GM12878 (cell line): ENCODE data around the gene RBMS3. TPM values are rescaled to one million over a fixed set of nuclear protein-coding genes. Genes with fewer than 3 reads are reported as not detected.

Source experiments
- ATAC-seq: fragments of 200-7000 bp; cut with Tn5 transposase; 3 replicates; pipeline ENCODE4 v1.9.1; 2020; ENCODE audit warnings: mild to moderate bottlenecking, moderate library complexity
- BruUV-seq: library from RNA; stranded (reverse); fragments of 400-500 nt; replicated peaks from 2 replicates; lab custom pipeline; 2021; lab: Mats Ljungman, UMichigan
- CTCF ChIA-PET: fragments of 300-600 bp; sonication (Branson Sonifier 250); formaldehyde crosslinking; extraction: SDS; loops from one replicate; lab custom pipeline; 2021; ENCODE audit warnings: inconsistent platforms; lab: Yijun Ruan, JAX
- POLR2A ChIA-PET: fragments of 350-600 bp; formaldehyde crosslinking; extraction: SDS; loops from one replicate; lab custom pipeline; 2021; ENCODE audit warnings: inconsistent platforms; lab: Charles Lee
- RAD21 ChIA-PET: fragments of 300-600 bp; sonication (Branson Sonifier 250); formaldehyde crosslinking; loops from one replicate; lab custom pipeline; 2023; ENCODE audit warnings: antibody characterized with exemption; ENCODE audit not compliant: unreplicated experiment; lab: Charles Lee
- SMC1A ChIA-PET: fragments of 300-600 bp; sonication (Branson Sonifier 250); formaldehyde crosslinking; loops from one replicate; lab custom pipeline; 2023; ENCODE audit not compliant: unreplicated experiment, uncharacterized antibody; lab: Charles Lee
- DNase-seq: peaks from one replicate; pipeline ENCODE4 v3.0.0-alpha.2; 2011; ENCODE audit warnings: low read depth, low spot score
- FAIRE-seq: peaks from 3 replicates; lab custom pipeline; 2011; peaks lifted over from hg19 to GRCh38; lab: Jason Lieb, UNC
- H2AFZ ChIP-seq: 2 replicates; pipeline ENCODE4 v1.6.0; 2011; ENCODE audit warnings: low read depth, low read length, control low read depth; ENCODE audit not compliant: control insufficient read depth
- H3K27ac ChIP-seq: 2 replicates; pipeline ENCODE4 v1.5.1; 2011; ENCODE audit warnings: control low read depth; ENCODE audit not compliant: control insufficient read depth, insufficient read depth
- H3K27me3 ChIP-seq, 2 experiments: replicated peaks in 1 of 2; 2 replicates each; pipeline versions ENCODE4 v1.6.0 to v1.6.1; 2011; ENCODE audit warnings: low read length in 1 of 2; ENCODE audit not compliant: control insufficient read depth in 2 of 2, insufficient read depth in 2 of 2
- H3K36me3 ChIP-seq, 2 experiments: 2 replicates each; pipeline ENCODE4 v1.5.1; 2011; ENCODE audit warnings: low read length in 1 of 2; ENCODE audit not compliant: control insufficient read depth in 2 of 2, insufficient read depth in 2 of 2
- H3K4me1 ChIP-seq: 2 replicates; pipeline ENCODE4 v1.6.1; 2011; ENCODE audit warnings: mild to moderate bottlenecking, low read length, moderate library complexity, mixed read lengths; ENCODE audit not compliant: control insufficient read depth, insufficient read depth
- H3K4me2 ChIP-seq: 2 replicates; pipeline ENCODE4 v1.6.0; 2011; ENCODE audit warnings: control low read depth; ENCODE audit not compliant: control insufficient read depth, insufficient read depth
- H3K4me3 ChIP-seq: fragments of 200-600 bp; sonication (generic); 2 replicates; pipeline ENCODE4 v1.5.1; 2016
- H3K79me2 ChIP-seq: 2 replicates; pipeline ENCODE4 v1.6.0; 2011; ENCODE audit warnings: low read length; ENCODE audit not compliant: control insufficient read depth, insufficient read depth
- H3K9ac ChIP-seq: 2 replicates; pipeline ENCODE4 v1.8.0; 2011; ENCODE audit warnings: low read length, control low read depth, mixed read lengths; ENCODE audit not compliant: control insufficient read depth, insufficient read depth
- H3K9me3 ChIP-seq: replicated peaks from 3 replicates; pipeline ENCODE4 v1.5.1; 2011; ENCODE audit warnings: mild to moderate bottlenecking, low read length; ENCODE audit not compliant: control insufficient read depth, insufficient read depth
- H4K20me1 ChIP-seq: 2 replicates; pipeline ENCODE4 v1.6.0; 2011; ENCODE audit not compliant: control insufficient read depth, insufficient read depth
- BCL11A ChIP-seq: IDR thresholded peaks from 2 replicates; pipeline ENCODE4 v1.6.1; 2011; ENCODE audit warnings: low read depth, low read length
- CREM ChIP-seq: IDR thresholded peaks from 2 replicates; pipeline ENCODE4 v1.6.1; 2014; ENCODE audit warnings: antibody characterized with exemption, low read depth
- DPF2 ChIP-seq: fragments of 450-650 bp; IDR thresholded peaks from 2 replicates; pipeline ENCODE4 v1.6.1; 2017; ENCODE audit warnings: mild to moderate bottlenecking
- E2F4 ChIP-seq: IDR thresholded peaks from 2 replicates; pipeline ENCODE4 v1.6.1; 2012; ENCODE audit warnings: low read depth, low read length, improper control_type of control experiment
- EP300 ChIP-seq, 2 experiments: fragments of 150-350 bp in 1 of 2; IDR thresholded peaks; 2 replicates each; pipeline ENCODE4 v1.6.1; 2011 to 2012; ENCODE audit warnings: low read depth in 2 of 2, low read length in 2 of 2, borderline replicate concordance in 1 of 2, improper control_type of control experiment in 1 of 2, inconsistent platforms in 1 of 2; ENCODE audit not compliant: control insufficient read depth in 1 of 2
- FOXM1 ChIP-seq: IDR thresholded peaks from 2 replicates; pipeline ENCODE4 v1.6.1; 2012; ENCODE audit warnings: low read depth, mild to moderate bottlenecking, inconsistent platforms, low read length, moderate library complexity
- IKZF1 ChIP-seq: fragments of 450-650 bp; conservative IDR thresholded peaks from 2 replicates; pipeline ENCODE4 v1.6.1; 2017; ENCODE audit warnings: antibody characterized with exemption, mild to moderate bottlenecking
- IKZF2 ChIP-seq, 2 experiments: fragments of 450-650 bp; IDR thresholded peaks; 2 replicates each; pipeline ENCODE4 v1.6.1; 2017; ENCODE audit warnings: mild to moderate bottlenecking in 2 of 2, moderate library complexity in 2 of 2
- KLF5 ChIP-seq: fragments of 450-650 bp; IDR thresholded peaks from 2 replicates; pipeline ENCODE4 v1.6.1; 2014; ENCODE audit warnings: mild to moderate bottlenecking; ENCODE audit not compliant: partially characterized antibody
- MEF2B ChIP-seq: fragments of 450-650 bp; IDR thresholded peaks from 2 replicates; pipeline ENCODE4 v1.6.1; 2018; ENCODE audit warnings: mild to moderate bottlenecking, moderate library complexity; ENCODE audit not compliant: partially characterized antibody, poor library complexity, severe bottlenecking
- MTA2 ChIP-seq: fragments of 450-650 bp; IDR thresholded peaks from 2 replicates; pipeline ENCODE4 v1.6.1; 2016; ENCODE audit warnings: low read depth, mild to moderate bottlenecking, moderate library complexity
- SPI1 ChIP-seq: IDR thresholded peaks from 2 replicates; pipeline ENCODE4 v1.6.1; 2011; ENCODE audit warnings: low read depth, mild to moderate bottlenecking, low read length, moderate library complexity, borderline replicate concordance; ENCODE audit not compliant: insufficient read depth
- SRF ChIP-seq, 2 experiments: IDR thresholded peaks; 2 replicates each; pipeline ENCODE4 v1.6.1; 2011; ENCODE audit warnings: low read depth in 2 of 2, low read length in 2 of 2, mild to moderate bottlenecking in 1 of 2, moderate library complexity in 1 of 2
- SUPT20H ChIP-seq: IDR thresholded peaks from 2 replicates; pipeline ENCODE4 v1.6.1; 2011; ENCODE audit warnings: low read depth, mild to moderate bottlenecking, low read length, moderate library complexity, borderline replicate concordance; ENCODE audit not compliant: control insufficient read depth
- USF2 ChIP-seq: IDR thresholded peaks from 2 replicates; pipeline ENCODE4 v1.6.1; 2011; ENCODE audit warnings: low read depth, low read length, improper control_type of control experiment, borderline replicate concordance
- ZBTB4 ChIP-seq: fragments of 450-650 bp; formaldehyde crosslinking; IDR thresholded peaks from 2 replicates; pipeline ENCODE4 v1.4.0; 2022; ENCODE audit warnings: mild to moderate bottlenecking, moderate library complexity
- WGBS: methylation state at CpG from one replicate; pipeline ENCODE4 v1.1.6; 2016; ENCODE audit warnings: low lambda C conversion rate; ENCODE audit not compliant: insufficient replicate concordance, insufficient coverage; ENCODE audit errors: missing lambda C conversion rate; 5-methylcytosine and 5-hydroxymethylcytosine counted together
- in situ Hi-C: fragments of 300-500 bp; cut with MboI; formaldehyde crosslinking; loops from 9 replicates; pipeline ENCODE4 v1.14.3; 2018; ENCODE audit warnings: mixed read lengths
- intact Hi-C: fragments of 100-400 bp; cut with micrococcal nuclease; formaldehyde crosslinking; loops from one replicate; pipeline ENCODE4 v1.14.2; 2022; ENCODE audit not compliant: unreplicated experiment
- polyA plus RNA-seq, 11 experiments: library from polyadenylated mRNA; depleted of rRNA in 4 of 11; unstranded in 6 of 11; stranded (reverse) in 5 of 11; fragments of >200 nt; fragmentation: Nextera tagmentation in 4 of 11; fragmentation: Illumina TruSeq in 1 of 11; extraction: Ambion mirVana in 4 of 11; extraction: Trizol in 1 of 11; gene quantifications; 1 replicate in 1 of 11; 2 replicates in 10 of 11; pipeline versions ENCODE4 v1.2.1 to v1.2.3, GENCODE V29; 2011 to 2016; ENCODE audit warnings: inconsistent platforms in 2 of 11, missing spikeins in 2 of 11, low read depth in 1 of 11
- total RNA-seq, 4 experiments: library from RNA; depleted of rRNA in 3 of 4; stranded (reverse); fragments of >200 nt in 3 of 4; fragmentation: Illumina TruSeq in 1 of 4; extraction: Trizol in 1 of 4; gene quantifications; 2 replicates each; pipeline versions ENCODE4 v1.2.1 to v1.2.3, GENCODE V29; 2013 to 2021

Gene RBMS3
- total and polyA plus RNA-seq, 10 of the 15 experiments (the other 5 are each of a cell fraction or from before 2014, with no cell fraction given): 0.79 to 4.7 (median 3.1) TPM

GRCh38 chr3:29249829-29250345 lies 31.0 kb upstream of the RBMS3 start (continued):
- TF ChIP-seq ZBTB4 (CRISPR knock-in tag) (no peak), MEF2B (no peak), FOXM1 (no peak), CREM (no peak)

GRCh38 chr3:29255854-29256696 lies 24.8 kb upstream of the RBMS3 start:
- intact Hi-C loops: no loop called here
- no peak overlapping the region for H3K4me3 ChIP-seq
- ChIA-PET CTCF (no interaction called here), POLR2A (interaction anchor here (0.7 kb wide), 1 partner anchor 19 kb away, joined by 6 read pairs; no protein-coding TSS in a partner anchor), RAD21 (interaction anchor here (0.6 kb wide), 1 partner anchor 24 kb away, joined by 5 read pairs; no protein-coding TSS in a partner anchor), SMC1A (interaction anchor here (0.9 kb wide), 2 partner anchors 10 to 26 kb away, joined by 3 to 4 read pairs; no protein-coding TSS in a partner anchor)
- H3K79me2 ChIP-seq: no peaks in the 10 kb centered on the region
- H3K27me3 ChIP-seq: no peaks in the 10 kb centered on the region; a peak in 1 of 4 replicates
- H3K9ac ChIP-seq: no peak overlapping the region
- ATAC-seq (peak; percentile 63), DNase-seq (no peak), FAIRE-seq (peak; percentile 54)
- no peaks in the 10 kb centered on the region for H3K4me1 ChIP-seq
- WGBS: 9% methylated on average over 5 of the region's 5 CpGs
- no TSS peak for BruUV-seq
- in situ Hi-C loops: no loop called here
- no peaks in the 10 kb centered on the region for H4K20me1 ChIP-seq
- no peak overlapping the region for H3K4me2 ChIP-seq
- no peak overlapping the region for H3K27ac ChIP-seq
- H2AFZ ChIP-seq: no peak overlapping the region
- H3K9me3 ChIP-seq: no peaks in the 10 kb centered on the region
- no peaks in the 10 kb centered on the region for H3K36me3 ChIP-seq
- TF ChIP-seq KLF5 (no peak), IKZF1 (no peak), EP300 (IDR thresholded peaks at IDR 0.05; ENCODE audit: borderline replicate concordance in 1 of 2, control insufficient read depth in 1 of 2, low read depth in 2 of 2, low read length in 2 of 2) (0 out of 4 replicates have a peak, but pooled peaks of 1 of the 2 experiments have one; percentile 13), BCL11A (no peak), SUPT20H (no peak), SPI1 (peak; percentile 34; the same call in 1 of the 2 replicates), MTA2 (peak; percentile 54; the same call in 1 of the 2 replicates), SRF (IDR thresholded peaks at IDR 0.05; ENCODE audit: low read depth in 2 of 2, low read length in 2 of 2) (no peak), DPF2 (0 out of 2 replicates have a peak, but pooled peaks have one; percentile 27), USF2 (no peak), E2F4 (no peak), IKZF2 (IDR thresholded peaks at IDR 0.05) (peak; percentile 35 to 45; a peak in 1 of 4 replicates)
